ENCODE results near the gene RORC.

Gene RORC

GRCh38 chr1:151759241-151759640, 72.4 kb downstream of the RORC start:
- peaks cover 41% of the 10 kb centered on the region for H3K36me3 ChIP-seq (ENCODE audit: insufficient read depth, low read length)
- H3F3A ChIP-seq (ENCODE audit: insufficient read depth, low read length), result no peaks in the 10 kb centered on the region

DNA sequence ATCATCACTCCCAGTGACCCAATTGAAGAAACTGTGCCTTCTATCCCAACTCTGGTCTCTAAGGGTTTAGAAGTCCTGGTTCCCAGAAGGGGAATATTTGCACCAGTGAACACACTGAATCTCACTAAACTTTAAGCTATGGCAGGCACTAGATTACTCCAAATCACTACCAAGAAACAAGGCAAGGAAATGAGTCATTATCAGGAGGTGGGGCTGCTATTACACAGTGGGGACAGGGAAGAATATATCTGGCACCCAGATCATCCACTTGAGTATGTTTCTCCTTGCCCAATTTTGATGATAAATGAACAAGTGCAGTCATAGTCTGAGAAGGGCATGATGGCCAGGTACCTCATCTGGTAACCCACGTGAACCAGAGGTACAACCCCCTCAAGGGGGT, 75.3 kb downstream of the RORC start:
- H3K4me2 ChIP-seq (ENCODE audit: low read length), result no peak overlapping the region
- H3K4me1 ChIP-seq (ENCODE audit: insufficient read depth, low read length, severe bottlenecking), result no peaks in the 10 kb centered on the region
- no peak overlapping the region for H3K27ac ChIP-seq (ENCODE audit: low read depth, low read length, poor library complexity, severe bottlenecking)
- H3K9me2 ChIP-seq (ENCODE audit: low read depth, low read length), result no peaks in the 10 kb centered on the region
- no peaks in the 10 kb centered on the region for H3K79me2 ChIP-seq (ENCODE audit: insufficient read depth, low read length)
- no peak overlapping the region for H2AFZ ChIP-seq (ENCODE audit: low read length)
- H4K20me1 ChIP-seq (ENCODE audit: insufficient read depth, low read length), result no peaks in the 10 kb centered on the region
- H3K36me3 ChIP-seq (ENCODE audit: insufficient read depth, low read length), result peaks cover 30% of the 10 kb centered on the region
- no peaks in the 10 kb centered on the region for H3K9me3 ChIP-seq (ENCODE audit: low read length)
- H3K9ac ChIP-seq (ENCODE audit: low read length), result no peak overlapping the region
- no peaks in the 10 kb centered on the region for H3K27me3 ChIP-seq (ENCODE audit: insufficient read depth, low read length)
- no peak overlapping the region for H3K4me3 ChIP-seq (ENCODE audit: low read depth, low read length, poor library complexity, severe bottlenecking)
- TF ChIP-seq CTCF (IDR thresholded peaks at IDR 0.05; ENCODE audit: low read length) (no peak), EZH2 (IDR thresholded peaks at IDR 0.05; ENCODE audit: borderline replicate concordance, low read length) (no peak)
- H3F3A ChIP-seq (ENCODE audit: insufficient read depth, low read length), result no peaks in the 10 kb centered on the region

More at GRCh38 chr1:151759241-151759640, 72.4 kb downstream of the RORC start:
- Histone ChIP-seq H3K9ac (ENCODE audit: low read length) (no peak overlapping the region), H2AFZ (ENCODE audit: low read length) (no peak overlapping the region), H3K9me3 (ENCODE audit: low read length) (no peaks in the 10 kb centered on the region), H3K27ac (ENCODE audit: low read depth, low read length, poor library complexity, severe bottlenecking) (no peak overlapping the region), H3K4me3 (ENCODE audit: low read depth, low read length, poor library complexity, severe bottlenecking) (no peak overlapping the region), H3K9me2 (ENCODE audit: low read depth, low read length) (no peaks in the 10 kb centered on the region), H4K20me1 (ENCODE audit: insufficient read depth, low read length) (no peaks in the 10 kb centered on the region), H3K4me1 (ENCODE audit: insufficient read depth, low read length, severe bottlenecking) (peaks cover 15% of the 10 kb centered on the region), H3K27me3 (ENCODE audit: insufficient read depth, low read length) (no peaks in the 10 kb centered on the region), H3K4me2 (ENCODE audit: low read length) (no peak overlapping the region), H3K79me2 (ENCODE audit: insufficient read depth, low read length) (no peaks in the 10 kb centered on the region)
- no peak for TF ChIP-seq CTCF (IDR thresholded peaks at IDR 0.05; ENCODE audit: low read length)
- no peak for TF ChIP-seq EZH2 (IDR thresholded peaks at IDR 0.05; ENCODE audit: borderline replicate concordance, low read length)
